Measurements from ENCODE around the gene CCDC112.
"Not testable (repeated sequence)": the region's sequence is repeated elsewhere in the genome, so short reads cannot be mapped to it uniquely, and the experiment has no call there.

Gene CCDC112

GRCh38 chr5:115296124-115297022 lies at the start of gene CCDC112:
Gene CCDC112 (minus strand): TSS chr5:115296654. CDS start chr5:115296543, 111 bp downstream.
- peak; percentile 60 to 92 (median 78) for DNase-seq (ENCODE audit: low read depth in 4 of 4, low spot score in 1 of 4)

- DNase-seq (ENCODE audit: low read depth in 4 of 4, low spot score in 1 of 4): no peak
Observed at GRCh38 chr5:115345344-115345743, 48.9 kb upstream of the CCDC112 start.

- DNase-seq (ENCODE audit: low read depth in 4 of 4, low spot score in 1 of 4): no peak
Observed at GRCh38 chr5:115343855-115344254, 47.4 kb upstream of the CCDC112 start.

DNA sequence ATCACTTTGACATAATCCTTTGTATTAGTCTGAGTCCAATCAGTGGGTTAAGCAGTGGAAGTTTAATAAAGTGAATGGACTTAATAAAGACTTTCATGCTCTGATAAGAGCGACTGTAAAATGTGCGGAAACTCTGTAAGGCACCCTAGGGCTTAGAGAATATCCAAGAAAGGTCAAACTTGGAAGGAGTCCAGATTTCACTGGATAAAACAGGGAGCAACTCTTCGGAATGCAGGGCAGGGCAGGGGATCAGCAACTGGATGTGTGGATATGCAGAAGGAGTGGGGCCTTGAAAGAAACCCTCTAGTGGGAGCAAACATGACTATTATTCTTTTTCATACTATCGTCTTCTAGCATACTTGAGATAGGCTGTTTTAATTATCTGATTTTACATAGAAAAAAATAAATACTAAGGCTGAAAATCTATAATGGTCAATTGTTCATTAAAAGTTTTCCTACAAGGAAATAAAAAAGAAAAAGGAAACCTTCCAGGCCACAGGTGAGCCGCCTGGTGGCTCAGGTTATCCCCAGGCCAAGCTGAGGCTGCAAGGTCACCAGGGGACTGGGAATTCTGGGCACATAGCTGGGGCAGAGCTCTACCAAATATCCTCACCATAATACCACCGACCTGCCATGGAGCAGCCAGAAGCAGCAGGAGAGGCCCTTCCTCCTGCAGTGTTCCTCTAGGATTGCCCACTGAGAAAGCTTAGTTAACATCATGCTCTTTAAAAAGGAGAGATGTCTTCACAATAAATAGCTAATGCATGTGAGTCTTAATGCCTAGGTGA lies 46.3 kb upstream of the CCDC112 start:
- no peak for DNase-seq (ENCODE audit: low read depth in 4 of 4, low spot score in 1 of 4)

DNA sequence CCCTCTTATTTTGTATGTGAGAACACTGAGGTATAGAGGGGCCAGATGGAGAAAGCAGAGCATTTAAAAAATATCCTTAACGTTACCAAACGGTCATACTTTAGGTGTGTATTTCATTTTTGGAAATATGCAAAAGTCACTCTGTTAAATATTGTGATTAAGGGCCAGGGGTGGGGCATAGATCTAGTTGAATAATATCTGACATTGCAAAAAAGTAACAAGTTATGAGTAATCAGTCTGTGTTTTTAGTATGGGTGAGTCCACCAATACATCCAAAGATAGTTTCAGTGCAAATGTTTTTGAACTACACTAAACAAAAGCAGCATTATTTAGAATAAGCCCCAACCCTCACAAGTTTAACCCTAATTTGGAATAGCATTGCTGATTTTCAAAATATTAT lies 45.3 kb upstream of the CCDC112 start:
- DNase-seq (ENCODE audit: low read depth in 4 of 4, low spot score in 1 of 4): no peak

DNA sequence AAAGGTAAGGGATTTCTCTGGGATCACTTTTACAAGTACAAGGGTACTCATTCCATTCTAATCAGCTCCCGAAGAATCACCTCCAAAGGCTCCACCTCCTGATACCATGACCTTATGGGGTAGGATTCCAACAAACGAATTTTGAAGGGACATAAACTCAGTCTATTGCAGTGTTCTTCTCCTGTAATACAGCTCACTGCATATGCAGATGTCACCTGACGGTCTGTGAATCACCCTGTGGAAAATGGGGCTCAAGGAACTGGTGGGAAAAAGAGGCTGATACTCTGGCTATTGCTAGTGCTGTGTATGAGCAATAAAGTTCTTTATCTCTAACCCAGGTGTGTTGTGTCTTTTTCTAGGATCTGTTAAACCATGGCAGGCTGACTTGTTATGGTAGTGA lies 42.4 kb upstream of the CCDC112 start:
- no peak for DNase-seq (ENCODE audit: low read depth in 4 of 4, low spot score in 1 of 4)

- DNase-seq (ENCODE audit: low read depth in 4 of 4, low spot score in 1 of 4): no peak
Observed at GRCh38 chr5:115337882-115338281, 41.4 kb upstream of the CCDC112 start.

DNA sequence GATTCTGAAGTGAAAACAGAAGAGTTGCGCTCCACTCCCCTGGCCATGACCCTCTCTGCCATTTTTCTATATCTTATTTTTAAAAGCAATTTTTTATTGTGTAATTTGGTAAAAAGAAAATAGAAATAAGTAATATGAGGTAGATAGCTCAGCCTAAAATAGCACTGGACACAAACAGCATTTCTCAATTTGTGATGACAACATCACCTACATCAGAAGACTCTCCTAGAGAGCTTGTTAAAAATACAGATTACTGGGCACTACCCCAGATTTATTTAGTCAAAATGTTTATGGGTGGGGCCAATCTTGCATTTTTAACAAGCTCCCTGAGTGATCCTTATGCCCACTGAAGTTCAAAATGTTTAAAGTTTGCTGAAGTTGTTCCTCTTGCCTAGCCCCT lies 40.5 kb upstream of the CCDC112 start:
- no peak for DNase-seq (ENCODE audit: low read depth in 4 of 4, low spot score in 1 of 4)

DNA sequence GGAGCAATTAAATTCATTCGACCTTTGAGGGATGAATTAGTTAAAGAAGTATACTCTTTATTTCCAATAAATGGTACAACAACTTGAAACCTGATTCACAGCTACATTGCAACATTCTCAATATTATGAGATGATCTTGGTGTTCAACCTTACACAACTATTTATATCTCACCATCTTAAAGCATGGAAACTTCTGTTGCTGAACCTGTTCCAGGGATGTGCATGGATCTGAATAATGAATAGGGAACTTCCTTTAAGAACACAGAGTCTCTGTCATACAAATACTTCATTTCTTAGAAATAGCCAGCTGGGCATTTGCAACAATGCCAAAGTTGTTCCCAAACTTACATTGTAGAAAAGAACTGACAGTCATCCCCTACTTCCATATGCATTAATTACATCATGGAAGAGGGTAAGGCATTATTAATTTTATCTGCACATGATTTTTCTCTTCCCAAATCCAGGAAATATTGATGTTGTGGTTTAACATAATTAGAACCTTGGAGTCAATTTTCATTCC lies 39.8 kb upstream of the CCDC112 start:
- DNase-seq (ENCODE audit: low read depth in 4 of 4, low spot score in 1 of 4): no peak

GRCh38 chr5:115335301-115335700 lies 38.8 kb upstream of the CCDC112 start:
- no peak for DNase-seq (ENCODE audit: low read depth in 4 of 4, low spot score in 1 of 4)

- no peak for DNase-seq (ENCODE audit: low read depth in 4 of 4, low spot score in 1 of 4)
Observed at GRCh38 chr5:115333164-115333563, 36.7 kb upstream of the CCDC112 start.

- no peak for DNase-seq (ENCODE audit: low read depth in 4 of 4, low spot score in 1 of 4)
Observed at GRCh38 chr5:115330830-115331229, 34.4 kb upstream of the CCDC112 start.

- no peak for DNase-seq (ENCODE audit: low read depth in 4 of 4, low spot score in 1 of 4)
Observed at GRCh38 chr5:115329475-115329874, 33.0 kb upstream of the CCDC112 start.

GRCh38 chr5:115328617-115329274 lies 32.3 kb upstream of the CCDC112 start:
- not testable (repeated sequence) for DNase-seq (ENCODE audit: low read depth in 4 of 4, low spot score in 1 of 4)

GRCh38 chr5:115325296-115325959 lies 29.0 kb upstream of the CCDC112 start:
- DNase-seq (ENCODE audit: low read depth in 4 of 4, low spot score in 1 of 4): no peak

DNA sequence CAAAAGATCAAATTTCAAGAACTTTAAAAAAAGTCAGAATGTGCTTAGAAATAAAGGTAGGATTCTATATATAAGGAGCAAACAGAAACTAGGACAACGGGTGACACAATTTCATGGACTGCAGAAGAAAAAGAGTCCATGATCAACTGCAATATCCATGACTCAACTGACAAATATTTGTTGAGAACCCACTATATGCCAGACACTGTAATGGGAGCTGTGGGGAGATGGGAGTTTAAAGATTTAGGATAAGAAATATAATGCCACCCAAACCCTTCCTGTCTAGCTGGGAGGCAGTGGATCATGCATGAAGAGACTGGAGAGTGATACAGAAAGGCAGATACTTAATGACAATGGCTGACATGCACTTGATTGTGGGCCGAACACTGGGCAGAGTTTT lies 27.6 kb upstream of the CCDC112 start:
- DNase-seq (ENCODE audit: low read depth in 4 of 4, low spot score in 1 of 4): no peak

DNA sequence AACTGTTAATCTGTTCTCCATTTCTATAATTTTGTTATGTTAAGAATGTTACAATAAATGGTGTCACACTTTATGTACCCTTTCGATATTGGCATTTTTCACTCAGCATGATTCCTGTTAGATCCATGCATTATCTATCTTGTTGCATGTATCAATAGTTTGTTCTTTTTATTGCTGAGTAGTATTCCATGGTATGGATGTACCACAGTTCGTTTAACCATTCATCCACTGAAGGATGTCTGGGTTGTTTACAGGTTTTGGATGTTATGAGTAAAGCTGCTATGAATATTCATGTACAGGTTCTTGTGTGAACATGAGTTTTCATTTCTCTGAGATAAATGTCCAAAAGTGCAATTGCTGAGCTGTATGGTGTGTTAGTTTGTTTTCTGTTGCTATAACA lies 26.3 kb upstream of the CCDC112 start:
- DNase-seq (ENCODE audit: low read depth in 4 of 4, low spot score in 1 of 4): no peak

- no peak for DNase-seq (ENCODE audit: low read depth in 4 of 4, low spot score in 1 of 4)
Observed at GRCh38 chr5:115321309-115321708, 24.9 kb upstream of the CCDC112 start.

GRCh38 chr5:115320515-115320914 lies 24.1 kb upstream of the CCDC112 start:
- no peak for DNase-seq (ENCODE audit: low read depth in 4 of 4, low spot score in 1 of 4)

DNA sequence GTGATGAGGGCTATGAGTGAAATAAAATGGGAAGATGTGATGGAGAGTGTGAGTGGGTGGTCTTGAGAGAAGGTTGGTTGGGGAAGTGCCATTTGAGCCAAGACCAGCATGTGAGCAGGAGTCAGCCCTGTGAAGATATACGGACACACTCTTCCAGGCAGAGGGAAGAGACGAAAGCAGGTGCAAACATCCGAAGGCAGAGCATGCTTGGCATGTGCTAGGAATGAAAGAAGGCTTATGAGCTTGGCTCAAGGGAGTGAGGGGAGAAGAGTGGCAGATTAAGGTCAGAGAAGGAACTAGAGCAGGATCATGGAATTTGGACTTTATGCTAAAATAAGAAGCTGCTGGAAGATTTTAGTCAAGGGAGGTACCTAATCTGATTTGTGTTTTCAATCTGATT lies 23.6 kb upstream of the CCDC112 start:
- DNase-seq (ENCODE audit: low read depth in 4 of 4, low spot score in 1 of 4): no peak

- DNase-seq (ENCODE audit: low read depth in 4 of 4, low spot score in 1 of 4): no peak
Observed at GRCh38 chr5:115319007-115319406, 22.6 kb upstream of the CCDC112 start.

Data from stimulated activated CD4-positive, alpha-beta T cell treated with anti-CD3 and anti-CD28 coated beads, Interleukin-1b, Interleukin-23, amount 100 ng/mL, for 24 hours (primary cell).